Middle frontal gyrus (tissue), 1 donor: ENCODE measurements around the gene TOR1A.
A peak's percentile ranks its signal among the peaks of the same experiment; 100 is the strongest.
"Not testable (repeated sequence)": the region's sequence is repeated elsewhere in the genome, so short reads cannot be mapped to it uniquely, and the experiment has no call there.

ENCODE experiments used
- DNase-seq: peaks from one replicate; pipeline ENCODE4 v3.0.0-alpha.2; 2015; ENCODE audit warnings: low spot score; ENCODE audit errors: extremely low spot score

TOR1A gene

GRCh38 chr9:129783516-129784361 is 40.2 kb downstream of the TOR1A start:
- peak; percentile 72 for DNase-seq

GRCh38 chr9:129781981-129782380 is 42.0 kb downstream of the TOR1A start:
- no peak for DNase-seq

GRCh38 chr9:129781131-129781530 is 42.8 kb downstream of the TOR1A start:
- no peak for DNase-seq

GRCh38 chr9:129779560-129780190 is 44.3 kb downstream of the TOR1A start:
- DNase-seq = no peak

- no peak for DNase-seq
Observed at GRCh38 chr9:129778469-129778868, 45.5 kb downstream of the TOR1A start.

- DNase-seq = no peak
Observed at GRCh38 chr9:129777769-129778130, 46.2 kb downstream of the TOR1A start.

- no peak for DNase-seq
Observed at GRCh38 chr9:129776938-129777768, 46.8 kb downstream of the TOR1A start.

- DNase-seq = no peak
Observed at GRCh38 chr9:129776566-129776937, 47.4 kb downstream of the TOR1A start.

- DNase-seq = not testable (repeated sequence)
Observed at GRCh38 chr9:129776096-129776495, 47.8 kb downstream of the TOR1A start.

GRCh38 chr9:129775448-129775798 is 48.5 kb downstream of the TOR1A start:
- no peak for DNase-seq

GRCh38 chr9:129774791-129775447 is 49.0 kb downstream of the TOR1A start:
- no peak for DNase-seq

GRCh38 chr9:129773262-129774048 is 50.5 kb downstream of the TOR1A start:
- no peak for DNase-seq

- no peak for DNase-seq
Observed at GRCh38 chr9:129770741-129771140, 53.2 kb downstream of the TOR1A start.

GRCh38 chr9:129769669-129770068 is 54.3 kb downstream of the TOR1A start:
- no peak for DNase-seq

GRCh38 chr9:129768486-129768885 is 55.5 kb downstream of the TOR1A start:
- DNase-seq = no peak

GRCh38 chr9:129765764-129766317 is 58.1 kb downstream of the TOR1A start:
- no peak for DNase-seq

- DNase-seq = no peak
Observed at GRCh38 chr9:129762985-129763926, 60.7 kb downstream of the TOR1A start.
